ENCODE results near the gene HOXB2. TPM values are rescaled to one million over a fixed set of nuclear protein-coding genes. Genes with fewer than 3 reads are reported as not detected.

Gene HOXB2
- total and polyA plus RNA-seq, 2 of the 8 experiments (the other 6 are each of a cell fraction or from before 2014, with no cell fraction given): not detected

GRCh38 chr17:48571826-48572417 lies 27.0 kb upstream of the HOXB2 start (continued):
- no peak for TF ChIP-seq CHD7 (IDR thresholded peaks at IDR 0.05; ENCODE audit: insufficient replicate concordance, low read length)
- no peak for TF ChIP-seq RBBP5 (IDR thresholded peaks at IDR 0.05; ENCODE audit: borderline replicate concordance, low read depth, low read length)
- TF ChIP-seq TEAD4 (IDR thresholded peaks at IDR 0.05; ENCODE audit: low read depth, low read length): no peak
- TF ChIP-seq KDM5A (IDR thresholded peaks at IDR 0.05; ENCODE audit: low read length): no peak
- no peak for TF ChIP-seq SIRT6 (IDR thresholded peaks at IDR 0.05; ENCODE audit: low read length)
- no peak for TF ChIP-seq SIX5 (IDR thresholded peaks at IDR 0.05; ENCODE audit: low read depth, low read length)
- TF ChIP-seq HDAC6 (IDR thresholded peaks at IDR 0.05; ENCODE audit: low read depth, low read length): no peak
